HG03439 (cell line): ENCODE data around the gene SAPCD1.
"Not testable (repeated sequence)": the region's sequence is repeated elsewhere in the genome, so short reads cannot be mapped to it uniquely, and the experiment has no call there.

ENCODE experiments used
- ATAC-seq: cut with Tn5 transposase; IDR thresholded peaks from one replicate; pipeline ENCODE4 v1.9.1; 2021; ENCODE audit warnings: mild to moderate bottlenecking, moderate library complexity; ENCODE audit not compliant: unreplicated experiment

The SAPCD1 gene

GRCh38 chr6:31795616-31796298 lies 33.3 kb downstream of the SAPCD1 start, which contains the start of gene VARS1:
VARS1 (minus strand) TSS chr6:31795752; CDS start chr6:31795217, 535 bp downstream.
- peak; percentile 72 for ATAC-seq

- no peak for ATAC-seq
These were observed 34.5 kb downstream of the SAPCD1 start for GRCh38 chr6:31796993-31797385.

GRCh38 chr6:31797588-31797987 lies 35.1 kb downstream of the SAPCD1 start:
- no peak for ATAC-seq

- no peak for ATAC-seq
These were observed 37.3 kb downstream of the SAPCD1 start for GRCh38 chr6:31799781-31800180.

- not testable (repeated sequence) for ATAC-seq
These were observed 38.8 kb downstream of the SAPCD1 start for GRCh38 chr6:31801031-31801927.

GRCh38 chr6:31805939-31806469 lies 43.5 kb downstream of the SAPCD1 start:
- ATAC-seq = peak; percentile 8

GRCh38 chr6:31806470-31807272 lies 44.2 kb downstream of the SAPCD1 start, which contains the start of gene LSM2:
LSM2 (minus strand) TSS chr6:31806966; CDS start chr6:31806757, 209 bp downstream.
- peak; percentile 89 for ATAC-seq

- not testable (repeated sequence) for ATAC-seq
These were observed 46.1 kb downstream of the SAPCD1 start for GRCh38 chr6:31808599-31808998.

GRCh38 chr6:31811645-31812044 lies 49.2 kb downstream of the SAPCD1 start:
- no peak for ATAC-seq

GRCh38 chr6:31813465-31813849 lies 51.0 kb downstream of the SAPCD1 start:
- ATAC-seq = no peak
